WI38 (cell line): ENCODE measurements around the gene PLEKHA7.

Source experiments
- H3K4me3 ChIP-seq: 2 replicates; pipeline ENCODE4 v1.5.1; 2011; ENCODE audit warnings: low read depth, mild to moderate bottlenecking, control low read depth, low read length
- TF ChIP-seq, protein P1 (sequence below): IDR thresholded peaks from 2 replicates; pipeline ENCODE4 v1.5.1; 2012; ENCODE audit warnings: low read depth, mild to moderate bottlenecking, control low read depth, low read length

Gene PLEKHA7

DNA sequence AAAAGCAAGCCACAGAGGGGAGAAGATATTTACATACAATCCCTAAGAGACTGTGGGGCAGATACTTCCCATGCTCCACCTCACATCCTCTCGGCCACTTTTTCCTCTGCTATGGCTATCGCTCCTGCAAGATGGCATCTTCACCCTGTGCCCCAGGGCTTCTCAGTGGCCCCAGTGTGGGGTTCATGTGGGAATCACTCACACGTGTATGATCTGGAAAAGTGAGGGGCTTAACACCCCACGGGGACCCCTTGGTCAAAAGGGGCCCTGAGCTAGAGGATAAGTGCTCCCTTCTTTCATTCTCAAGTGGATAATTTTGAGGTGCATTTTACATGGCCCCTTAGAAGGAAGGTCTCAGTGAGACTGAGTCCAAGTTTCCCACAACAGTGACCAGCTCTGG lies 247.1 kb downstream of the PLEKHA7 start:
- TF ChIP-seq, protein P1, sequence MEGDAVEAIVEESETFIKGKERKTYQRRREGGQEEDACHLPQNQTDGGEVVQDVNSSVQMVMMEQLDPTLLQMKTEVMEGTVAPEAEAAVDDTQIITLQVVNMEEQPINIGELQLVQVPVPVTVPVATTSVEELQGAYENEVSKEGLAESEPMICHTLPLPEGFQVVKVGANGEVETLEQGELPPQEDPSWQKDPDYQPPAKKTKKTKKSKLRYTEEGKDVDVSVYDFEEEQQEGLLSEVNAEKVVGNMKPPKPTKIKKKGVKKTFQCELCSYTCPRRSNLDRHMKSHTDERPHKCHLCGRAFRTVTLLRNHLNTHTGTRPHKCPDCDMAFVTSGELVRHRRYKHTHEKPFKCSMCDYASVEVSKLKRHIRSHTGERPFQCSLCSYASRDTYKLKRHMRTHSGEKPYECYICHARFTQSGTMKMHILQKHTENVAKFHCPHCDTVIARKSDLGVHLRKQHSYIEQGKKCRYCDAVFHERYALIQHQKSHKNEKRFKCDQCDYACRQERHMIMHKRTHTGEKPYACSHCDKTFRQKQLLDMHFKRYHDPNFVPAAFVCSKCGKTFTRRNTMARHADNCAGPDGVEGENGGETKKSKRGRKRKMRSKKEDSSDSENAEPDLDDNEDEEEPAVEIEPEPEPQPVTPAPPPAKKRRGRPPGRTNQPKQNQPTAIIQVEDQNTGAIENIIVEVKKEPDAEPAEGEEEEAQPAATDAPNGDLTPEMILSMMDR, result no peak
- no peak overlapping the region for H3K4me3 ChIP-seq

DNA sequence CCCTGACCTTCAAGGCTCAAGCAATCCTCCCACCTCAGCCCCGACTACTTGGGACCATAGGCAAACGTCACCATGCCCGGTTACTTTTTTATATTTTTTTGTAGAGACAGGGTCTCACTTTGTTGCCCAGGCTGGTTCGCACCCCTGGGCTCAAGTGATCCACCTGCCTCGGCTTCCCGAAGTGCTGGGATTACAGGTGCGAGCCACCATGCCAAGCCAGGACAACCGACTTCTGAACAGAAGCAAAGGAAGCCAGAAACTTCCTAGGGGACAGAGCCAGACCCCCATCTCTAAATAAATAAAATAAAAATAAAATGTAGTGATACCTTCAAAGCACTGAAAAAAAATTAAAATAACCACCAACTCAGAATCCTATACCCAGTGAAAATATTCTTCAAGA lies 249.3 kb downstream of the PLEKHA7 start:
- no peak overlapping the region for H3K4me3 ChIP-seq
- TF ChIP-seq, protein P1, result no peak

DNA sequence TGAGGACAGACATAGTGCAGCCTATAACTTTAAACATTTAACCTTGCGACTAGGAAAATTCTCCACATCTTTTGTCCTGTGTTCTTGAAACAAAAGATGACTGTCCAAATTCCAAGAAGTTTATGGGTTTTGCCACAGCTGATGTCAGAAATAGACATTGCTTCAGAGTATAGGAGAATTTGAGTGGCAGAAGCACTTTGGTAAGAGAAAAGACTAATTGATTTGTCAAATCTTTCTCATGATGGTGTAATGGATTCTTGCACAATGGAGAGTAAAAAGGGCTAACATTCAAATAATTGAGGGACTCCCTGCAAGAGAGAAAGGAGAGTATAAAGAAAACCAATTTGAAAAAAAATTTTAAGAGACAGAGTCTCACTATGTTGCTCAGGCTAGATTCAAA lies 250.5 kb downstream of the PLEKHA7 start:
- TF ChIP-seq, protein P1, result no peak
- H3K4me3 ChIP-seq, result no peak overlapping the region

DNA sequence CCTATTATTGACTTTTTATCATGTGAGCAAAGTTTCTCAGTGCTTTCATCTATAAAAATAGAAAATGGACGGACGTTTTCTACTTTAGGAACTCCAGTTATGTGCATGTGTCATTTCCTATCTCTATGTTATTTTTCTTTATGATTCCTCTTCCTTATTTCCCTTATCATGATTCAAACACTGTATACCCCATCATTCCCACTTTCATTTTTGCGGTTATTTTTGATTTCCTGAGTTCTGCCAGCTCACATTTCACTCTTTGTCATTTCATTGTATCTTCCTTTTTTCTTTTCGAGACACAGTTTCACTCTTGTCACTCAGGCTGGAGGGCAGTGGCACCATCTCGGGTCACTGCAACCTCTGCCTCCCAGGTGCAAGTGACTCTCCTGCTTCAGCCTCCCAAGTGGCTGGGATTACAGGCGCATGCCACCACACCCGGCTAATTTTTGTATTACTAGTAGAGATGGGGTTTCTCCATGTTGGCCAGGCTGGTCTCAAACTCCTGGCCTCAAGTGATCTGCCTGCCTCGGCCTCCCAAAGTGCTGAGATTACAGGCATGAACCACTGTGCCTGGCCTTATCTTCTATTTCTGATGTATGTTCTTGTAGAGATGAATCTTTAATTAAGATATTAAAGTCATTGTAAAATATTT lies 254.2 kb downstream of the PLEKHA7 start:
- no peak overlapping the region for H3K4me3 ChIP-seq
- TF ChIP-seq, protein P1, result no peak

DNA sequence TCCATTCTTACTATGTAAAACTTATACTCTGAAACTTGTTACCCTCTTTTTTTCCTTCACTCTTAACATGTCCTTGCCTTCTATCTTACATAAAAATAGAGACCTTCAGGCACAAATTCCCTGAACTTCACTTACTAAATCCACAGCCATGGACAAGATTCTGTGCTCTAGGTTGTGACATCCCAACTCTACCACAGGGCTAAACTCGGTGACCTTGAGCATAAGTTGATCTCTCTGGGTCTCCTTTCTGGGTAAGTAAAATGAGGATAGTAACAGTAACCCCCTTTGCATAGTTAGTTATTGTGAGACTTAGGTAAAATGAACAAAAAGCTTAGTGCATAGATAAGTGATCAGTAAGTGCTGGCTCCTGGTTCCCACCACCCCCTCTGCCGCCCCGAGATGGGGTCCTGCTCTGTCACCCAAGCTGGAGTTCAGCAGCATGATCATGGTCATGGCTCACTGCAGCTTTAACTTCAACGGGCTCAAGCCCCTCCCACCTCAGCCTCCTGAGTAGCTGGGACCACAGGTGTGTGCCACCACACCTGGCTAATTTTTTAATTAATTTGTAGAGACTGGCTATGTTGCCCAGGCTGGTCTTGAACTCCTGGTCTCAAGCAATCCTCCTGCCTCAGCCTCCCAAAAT lies 255.7 kb downstream of the PLEKHA7 start:
- H3K4me3 ChIP-seq, result no peak overlapping the region
- TF ChIP-seq, protein P1, result no peak

DNA sequence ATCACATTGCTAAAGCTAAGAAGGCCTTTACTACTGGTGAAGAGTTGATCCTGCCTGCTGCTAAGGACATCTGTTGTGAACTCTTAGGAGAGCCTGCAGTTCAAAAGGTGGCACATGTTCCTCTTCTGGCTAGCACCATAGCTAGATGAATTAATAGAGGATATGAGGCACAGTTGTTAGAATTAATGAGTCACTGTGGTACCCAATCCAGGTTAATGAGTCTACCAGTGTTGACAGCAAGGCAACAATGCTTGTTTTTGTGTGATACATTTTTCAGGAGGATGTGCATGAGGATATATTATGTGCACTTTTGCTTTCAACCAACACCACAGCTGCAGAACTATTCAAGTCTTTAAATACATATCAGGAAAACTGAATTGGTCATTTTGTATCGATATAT lies 263.8 kb downstream of the PLEKHA7 start:
- H3K4me3 ChIP-seq, result no peak overlapping the region
- TF ChIP-seq, protein P1, result no peak

DNA sequence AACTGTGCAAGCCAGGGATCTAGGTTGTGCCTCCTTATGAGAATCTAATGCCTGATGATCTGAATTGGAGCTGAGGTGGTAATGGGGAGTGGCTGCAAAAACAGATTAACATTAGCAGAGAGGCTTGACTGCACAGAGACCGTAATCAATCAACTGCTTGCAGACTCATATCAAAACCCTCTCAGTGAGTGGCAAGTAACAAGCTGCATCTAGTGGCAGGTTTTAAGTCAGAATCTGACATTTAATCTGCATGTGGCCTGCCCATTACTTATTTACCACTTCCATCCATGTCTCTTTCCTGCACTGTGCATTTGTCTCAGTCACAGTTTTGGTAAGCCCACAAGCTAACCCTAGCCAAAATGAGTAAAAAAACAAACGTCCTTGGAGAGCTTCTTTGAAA lies 264.5 kb downstream of the PLEKHA7 start:
- H3K4me3 ChIP-seq, result no peak overlapping the region
- TF ChIP-seq, protein P1, result no peak
